ENCODE measurements around the gene CEP170B. TPM values are rescaled to one million over a fixed set of nuclear protein-coding genes. Genes with fewer than 3 reads are reported as not detected.

CEP170B gene
- total and polyA plus RNA-seq, 2 donors (not counting 1 experiment from before 2014, with no cell fraction given): 0.16 to 0.59 TPM

DNA sequence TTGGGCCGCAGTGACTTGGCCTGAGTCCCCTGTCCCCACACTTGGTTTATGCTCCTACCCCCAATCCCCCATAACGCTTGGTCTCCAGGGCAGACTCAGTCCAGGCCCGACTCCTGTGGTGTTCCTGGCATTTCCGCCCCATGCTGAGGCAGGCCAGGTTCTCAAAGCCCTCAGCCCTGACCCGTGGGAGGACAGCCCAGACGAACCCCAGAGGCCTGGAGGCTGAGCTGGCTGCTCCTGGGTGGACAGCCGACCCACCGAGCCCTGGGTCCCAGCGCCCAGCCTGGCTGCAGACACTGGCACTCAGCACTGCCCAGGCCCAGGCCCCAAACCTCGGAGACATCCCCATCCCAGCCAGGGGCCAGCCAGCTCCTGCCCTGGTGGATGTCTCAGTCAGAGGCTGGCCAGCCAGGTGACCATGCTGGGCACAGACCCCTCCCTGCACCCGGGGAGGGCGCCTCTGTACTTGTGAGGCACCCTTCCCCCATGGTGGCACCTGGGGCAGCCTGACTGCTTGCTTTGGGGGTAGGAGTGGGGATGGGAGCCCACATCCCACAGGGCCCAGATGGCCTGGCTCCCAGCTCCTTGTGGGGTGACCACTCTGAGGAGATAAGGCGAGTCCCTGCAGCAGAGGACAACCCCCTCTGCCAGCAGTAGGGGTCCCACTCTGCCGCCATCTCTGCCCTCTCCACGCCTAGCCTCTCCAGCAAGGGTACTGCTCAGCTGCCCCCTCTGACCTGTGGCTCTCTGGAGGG, 61.0 kb downstream of the CEP170B start:
- intact Hi-C loops (cut with micrococcal nuclease): loop anchor here (1.0 kb wide), 1 partner anchor 30 kb away; no protein-coding TSS in a partner anchor
- Histone ChIP-seq H3K27ac (ENCODE audit: low read length in 2 of 2) (peak overlapping the region; percentile 81 to 84), H3K4me2 (replicated peaks; ENCODE audit: low read depth, low read length, poor library complexity, severe bottlenecking) (peak overlapping the region; percentile 97), H3K79me2 (ENCODE audit: control insufficient read depth, insufficient read depth, low read length) (peaks cover 42% of the 10 kb centered on the region), H3K9me3 (ENCODE audit: control extremely low read depth in 1 of 3, control insufficient read depth in 2 of 3, insufficient read depth in 1 of 3, low read length in 2 of 3) (peaks cover 0 to 11% (median 0%) of the 10 kb centered on the region in 3 donors), H3K4me1 (ENCODE audit: control insufficient read depth in 2 of 2, insufficient read depth in 2 of 2, low read length in 2 of 2) (peaks cover 52 to 60% of the 10 kb centered on the region in 2 donors), H2AFZ (ENCODE audit: insufficient read depth, low read depth, low read length, poor library complexity, severe bottlenecking) (peak overlapping the region; percentile 42), H4K20me1 (ENCODE audit: control insufficient read depth, insufficient read depth, low read length, poor library complexity, severe bottlenecking) (peaks cover 34% of the 10 kb centered on the region), H3K9ac (ENCODE audit: low read length) (peak overlapping the region; percentile 73), H3K27me3 (replicated peaks in 1 of 4; ENCODE audit: control extremely low read depth in 1 of 4, control insufficient read depth in 3 of 4, insufficient read depth in 4 of 4, low read length in 3 of 4) (no peaks in the 10 kb centered on the region), H3K36me3 (replicated peaks in 1 of 2; ENCODE audit: control extremely low read depth in 1 of 2, control insufficient read depth in 1 of 2, extremely low read depth in 1 of 2, insufficient read depth in 2 of 2, low read length in 1 of 2) (peaks cover 0 to 33% of the 10 kb centered on the region in 2 experiments), H3K4me3 (ENCODE audit: control extremely low read depth in 1 of 5, extremely low read depth in 1 of 5, insufficient read depth in 1 of 5, low read depth in 2 of 5, low read length in 4 of 5) (peak overlapping the region; percentile 17 to 74 (median 56))
- H3K9me3 Mint-ChIP-seq (ENCODE audit: insufficient read depth): no peaks in the 10 kb centered on the region
- POLR2A ChIA-PET: interaction anchor here (0.7 kb wide), 1 partner anchor 100 kb away, joined by 3 read pairs; no protein-coding TSS in a partner anchor
- TF ChIP-seq CTCF (IDR thresholded peaks at IDR 0.05) (no peak), EZH2 (IDR thresholded peaks at IDR 0.05; ENCODE audit: borderline replicate concordance, insufficient read depth, low read depth, low read length, poor library complexity, severe bottlenecking) (no peak)
- CTCF ChIA-PET: interaction anchor here (1.1 to 2.3 kb wide), 3 partner anchors 7 to 119 kb away, joined by 3 to 9 read pairs (median 5); no protein-coding TSS in a partner anchor
- H3K4me3 Mint-ChIP-seq: peak overlapping the region; percentile 86
- H3K27me3 Mint-ChIP-seq: no peaks in the 10 kb centered on the region
- no peak for ATAC-seq (ENCODE audit: low read depth)
- DNase-seq: peak; percentile 34
- H3K4me1 Mint-ChIP-seq: peaks cover 69% of the 10 kb centered on the region
- peak overlapping the region; percentile 90 for H3K27ac Mint-ChIP-seq
- 45% methylated on average over 14 of the region's 15 CpGs for WGBS (ENCODE audit: insufficient coverage)
